GM23338 (cell line): ENCODE measurements around the gene SERGEF. TPM values are rescaled to one million over a fixed set of nuclear protein-coding genes. Genes with fewer than 3 reads are reported as not detected.

Experiments used
- ATAC-seq: fragments of 200-7000 bp; cut with Tn5 transposase; 3 replicates; pipeline ENCODE4 v1.9.1; 2020
- DNase-seq: peaks from one replicate; pipeline ENCODE4 v3.0.0-alpha.2; 2015; ENCODE audit warnings: low spot score
- H2AFZ ChIP-seq: fragments of 200-600 bp; sonication (generic); 2 replicates; pipeline ENCODE4 v1.8.0; 2016; ENCODE audit warnings: antibody characterized with exemption, mild to moderate bottlenecking, moderate library complexity
- H3F3A ChIP-seq: fragments of 200-600 bp; sonication (generic); replicated peaks from 2 replicates; pipeline ENCODE4 v1.8.0; 2017; ENCODE audit warnings: antibody characterized with exemption, mixed run types, low read depth
- H3K27ac ChIP-seq: fragments of 200-600 bp; sonication (generic); 2 replicates; pipeline ENCODE4 v1.6.1; 2016; ENCODE audit warnings: low read depth
- H3K27me3 ChIP-seq: fragments of 200-600 bp; sonication (generic); 2 replicates; pipeline ENCODE4 v1.8.0; 2016; ENCODE audit warnings: mild to moderate bottlenecking, mixed run types, moderate library complexity; ENCODE audit not compliant: insufficient read depth
- H3K36me3 ChIP-seq: fragments of 200-600 bp; sonication (generic); 2 replicates; pipeline ENCODE4 v1.8.0; 2016; ENCODE audit warnings: mild to moderate bottlenecking; ENCODE audit not compliant: insufficient read depth
- H3K4me1 ChIP-seq: fragments of 200-600 bp; sonication (generic); 2 replicates; pipeline ENCODE4 v1.8.0; 2016; ENCODE audit warnings: mild to moderate bottlenecking, moderate library complexity; ENCODE audit not compliant: insufficient read depth
- H3K4me2 ChIP-seq: fragments of 200-600 bp; sonication (generic); 2 replicates; pipeline ENCODE4 v1.7.1; 2017; ENCODE audit warnings: mixed run types
- H3K4me3 ChIP-seq: fragments of 200-600 bp; sonication (generic); 2 replicates; pipeline ENCODE4 v1.6.1; 2016; ENCODE audit warnings: mixed run types
- H3K79me2 ChIP-seq: fragments of 200-600 bp; sonication (generic); replicated peaks from 2 replicates; pipeline ENCODE4 v1.8.0; 2017; ENCODE audit warnings: mild to moderate bottlenecking; ENCODE audit not compliant: insufficient read depth
- H3K9me2 ChIP-seq: fragments of 200-600 bp; sonication (generic); 2 replicates; pipeline ENCODE4 v1.8.0; 2017; ENCODE audit not compliant: insufficient read depth
- H4K20me1 ChIP-seq: fragments of 200-600 bp; sonication (generic); replicated peaks from 2 replicates; pipeline ENCODE4 v1.8.0; 2017; ENCODE audit warnings: mild to moderate bottlenecking; ENCODE audit not compliant: insufficient read depth
- H3K27ac Mint-ChIP-seq: 2 replicates; pipeline ENCODE4 v1.8.0; 2020; ENCODE audit warnings: inconsistent platforms, mild to moderate bottlenecking, moderate library complexity, mixed read lengths
- H3K27me3 Mint-ChIP-seq: 3 replicates; pipeline ENCODE4 v1.8.0; 2022; ENCODE audit warnings: low read depth, mild to moderate bottlenecking, moderate library complexity, mixed read lengths, inconsistent platforms; ENCODE audit not compliant: insufficient read depth, poor library complexity
- H3K36me3 Mint-ChIP-seq: 3 replicates; pipeline ENCODE4 v1.8.0; 2021; ENCODE audit warnings: low read depth, mild to moderate bottlenecking, inconsistent platforms, moderate library complexity, mixed read lengths
- H3K4me1 Mint-ChIP-seq: 3 replicates; pipeline ENCODE4 v1.8.0; 2020; ENCODE audit warnings: mild to moderate bottlenecking, inconsistent platforms, mixed read lengths
- H3K4me3 Mint-ChIP-seq: 3 replicates; pipeline ENCODE4 v1.8.0; 2021; ENCODE audit warnings: moderate library complexity, mild to moderate bottlenecking, inconsistent platforms, mixed read lengths
- H3K9me3 Mint-ChIP-seq: 3 replicates; pipeline ENCODE4 v1.8.0; 2020; ENCODE audit warnings: moderate library complexity, mild to moderate bottlenecking, inconsistent platforms, mixed read lengths
- CREB1 ChIP-seq: fragments of 250-450 bp; sonication (Bioruptor Pico); IDR thresholded peaks from 2 replicates; pipeline ENCODE4 v1.5.0; 2020; ENCODE audit warnings: low read depth, mild to moderate bottlenecking, moderate library complexity
- CTCF ChIP-seq, 2 experiments: fragments of 200-600 bp in 1 of 2; sonication (generic) in 1 of 2; conservative IDR thresholded peaks; 2 replicates each; pipeline versions ENCODE4 v1.5.1 to v1.6.1; 2016 to 2017; ENCODE audit warnings: antibody characterized with exemption in 2 of 2, low read depth in 2 of 2, mild to moderate bottlenecking in 2 of 2, moderate library complexity in 1 of 2
- ETS1 ChIP-seq: IDR thresholded peaks from 2 replicates; pipeline ENCODE4 v1.6.1; 2016; ENCODE audit warnings: antibody characterized with exemption
- EZH2 ChIP-seq: fragments of 200-600 bp; sonication (generic); IDR thresholded peaks from one replicate; pipeline ENCODE4 v1.8.0; 2017; ENCODE audit warnings: antibody characterized with exemption, mild to moderate bottlenecking, low read depth; ENCODE audit not compliant: unreplicated experiment
- EZH2phosphoT487 ChIP-seq: fragments of 200-600 bp; sonication (generic); IDR thresholded peaks from one replicate; pipeline ENCODE4 v1.8.1; 2018; ENCODE audit warnings: antibody characterized with exemption; ENCODE audit not compliant: unreplicated experiment
- JUNB ChIP-seq: IDR thresholded peaks from one replicate; pipeline ENCODE4 v1.6.1; 2016; ENCODE audit warnings: antibody characterized with exemption; ENCODE audit not compliant: unreplicated experiment
- NANOG ChIP-seq: IDR thresholded peaks from 2 replicates; pipeline ENCODE4 v1.6.1; 2016; ENCODE audit warnings: antibody characterized with exemption, borderline replicate concordance
- POLR2AphosphoS5 ChIP-seq: IDR thresholded peaks from 2 replicates; pipeline ENCODE4 v1.6.1; 2016; ENCODE audit warnings: antibody characterized with exemption, low read depth
- REST ChIP-seq: IDR thresholded peaks from one replicate; pipeline ENCODE4 v1.6.1; 2018; ENCODE audit warnings: antibody characterized with exemption; ENCODE audit not compliant: unreplicated experiment
- STAT1 ChIP-seq: IDR thresholded peaks from one replicate; pipeline ENCODE4 v1.6.1; 2016; ENCODE audit warnings: antibody characterized with exemption; ENCODE audit not compliant: unreplicated experiment
- ZNF114 ChIP-seq: fragments of 250-450 bp; sonication (Bioruptor Pico); IDR thresholded peaks from 2 replicates; pipeline ENCODE4 v1.5.0; 2020; ENCODE audit warnings: mild to moderate bottlenecking, moderate library complexity
- ZNF331 ChIP-seq: fragments of 250-450 bp; sonication (Bioruptor Pico); IDR thresholded peaks from 2 replicates; pipeline ENCODE4 v1.5.0; 2020; ENCODE audit warnings: low read depth, mild to moderate bottlenecking, moderate library complexity
- ZNF462 ChIP-seq: fragments of 250-450 bp; sonication (Bioruptor Pico); IDR thresholded peaks from 2 replicates; pipeline ENCODE4 v1.5.0; 2020; ENCODE audit warnings: mild to moderate bottlenecking, moderate library complexity
- polyA plus RNA-seq: library from polyadenylated mRNA; unstranded; fragments of >200 nt; fragmentation: Nextera tagmentation; extraction: Ambion mirVana; gene quantifications from 2 replicates; pipeline ENCODE4 v1.2.1, GENCODE V29; 2016
- total RNA-seq: library from RNA; depleted of rRNA; stranded (reverse); fragments of >200 nt; shearing (Covaris generic); gene quantifications from 2 replicates; pipeline ENCODE4 v1.2.3, GENCODE V29; 2014

The SERGEF gene
- total and polyA plus RNA-seq, 2 experiments from 2014 or later, result 24.2 to 27.9 TPM

- no peak overlapping the region for H3K27ac ChIP-seq
- no peak overlapping the region for H2AFZ ChIP-seq
- Mint-ChIP-seq H3K27me3 (no peaks in the 10 kb centered on the region), H3K4me3 (no peak overlapping the region), H3K36me3 (peaks cover 15% of the 10 kb centered on the region), H3K9me3 (peaks cover 20% of the 10 kb centered on the region), H3K27ac (no peak overlapping the region), H3K4me1 (peaks cover 18% of the 10 kb centered on the region)
- TF ChIP-seq JUNB, result no peak
- no peak for TF ChIP-seq STAT1
- no peak for TF ChIP-seq POLR2AphosphoS5
- no peak for TF ChIP-seq REST
- TF ChIP-seq CREB1 (CRISPR knock-in tag), result no peak
- no peak for TF ChIP-seq ZNF114 (CRISPR knock-in tag)
- TF ChIP-seq CTCF (conservative IDR thresholded peaks at IDR 0.05; ENCODE audit: low read depth in 2 of 2), result no peak
- TF ChIP-seq NANOG, result no peak
- no peak for TF ChIP-seq ETS1
- TF ChIP-seq ZNF331 (CRISPR knock-in tag), result no peak
- no peak for TF ChIP-seq ZNF462 (CRISPR knock-in tag)
- TF ChIP-seq EZH2, result no peak
- TF ChIP-seq EZH2phosphoT487, result no peak
- no peaks in the 10 kb centered on the region for H3F3A ChIP-seq
- H3K4me3 ChIP-seq, result no peak overlapping the region
- no peak for DNase-seq
- no peak overlapping the region for H3K4me2 ChIP-seq
- no peaks in the 10 kb centered on the region for H3K79me2 ChIP-seq
- no peaks in the 10 kb centered on the region for H3K27me3 ChIP-seq
- H3K9me2 ChIP-seq, result no peaks in the 10 kb centered on the region
- 0 out of 2 replicates have a peak, but pooled peaks cover 7% of the 10 kb centered on the region for H3K36me3 ChIP-seq
- H3K4me1 ChIP-seq, result peaks cover 13% of the 10 kb centered on the region
- ATAC-seq, result no peak
- H4K20me1 ChIP-seq, result peaks cover 5% of the 10 kb centered on the region; the same call in 1 of the 2 replicates
Measured at GRCh38 chr11:17865765-17866428, 146.9 kb downstream of the SERGEF start.
